Stimulated activated CD4-positive, alpha-beta T cell treated with anti-CD3 and anti-CD28 coated beads, TNF-alpha, amount 100 ng/mL, for 48 hours (primary cell): ENCODE measurements around the gene CCDC152.

Experiments
- DNase-seq, 3 donors: peaks; one replicate each; pipeline ENCODE4 v3.0.0-alpha.2; 2020; ENCODE audit warnings: low read depth in 3 of 3

The CCDC152 gene

DNA sequence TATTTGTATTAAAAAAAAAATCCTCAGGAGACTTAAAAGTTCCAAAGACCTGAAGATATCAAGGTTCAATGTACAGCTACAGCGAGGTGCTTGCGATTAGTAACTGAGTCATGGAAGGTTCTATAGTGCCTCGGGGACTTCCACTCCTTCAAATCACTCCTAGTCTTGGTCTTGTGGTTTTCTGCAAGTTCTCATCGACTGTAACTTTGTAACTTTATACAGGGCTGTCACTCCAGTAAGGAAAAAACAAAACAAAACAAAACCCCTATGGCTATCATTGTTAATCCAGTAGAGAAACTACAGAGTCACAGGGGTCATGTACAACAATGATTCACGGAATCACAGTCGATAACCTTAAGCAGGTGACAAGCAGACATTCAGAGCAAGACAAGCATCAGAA lies 94.9 kb downstream of the CCDC152 start:
- no peak for DNase-seq
